Measurements from ENCODE around the gene TMEM115.
A peak's percentile ranks its signal among the peaks of the same experiment; 100 is the strongest.

Gene TMEM115

GRCh38 chr3:50372349-50372748 is 13.0 kb upstream of the TMEM115 start:
- no peak for DNase-seq (ENCODE audit: low read depth in 1 of 2, low spot score in 1 of 2)
- H3K27me3 ChIP-seq (ENCODE audit: insufficient read depth, poor library complexity, severe bottlenecking), result peaks cover 2% of the 10 kb centered on the region
- H3K27ac ChIP-seq (replicated peaks), result no peak overlapping the region
- TF ChIP-seq GABPA (IDR thresholded peaks at IDR 0.05; ENCODE audit: low read depth) (no peak), POLR2AphosphoS5 (IDR thresholded peaks at IDR 0.05; ENCODE audit: low read depth) (no peak), REST (IDR thresholded peaks at IDR 0.05; ENCODE audit: insufficient replicate concordance, low read depth) (no peak), SPI1 (IDR thresholded peaks at IDR 0.05; ENCODE audit: borderline replicate concordance, low read depth) (no peak)
- TF ChIP-seq, protein P1, sequence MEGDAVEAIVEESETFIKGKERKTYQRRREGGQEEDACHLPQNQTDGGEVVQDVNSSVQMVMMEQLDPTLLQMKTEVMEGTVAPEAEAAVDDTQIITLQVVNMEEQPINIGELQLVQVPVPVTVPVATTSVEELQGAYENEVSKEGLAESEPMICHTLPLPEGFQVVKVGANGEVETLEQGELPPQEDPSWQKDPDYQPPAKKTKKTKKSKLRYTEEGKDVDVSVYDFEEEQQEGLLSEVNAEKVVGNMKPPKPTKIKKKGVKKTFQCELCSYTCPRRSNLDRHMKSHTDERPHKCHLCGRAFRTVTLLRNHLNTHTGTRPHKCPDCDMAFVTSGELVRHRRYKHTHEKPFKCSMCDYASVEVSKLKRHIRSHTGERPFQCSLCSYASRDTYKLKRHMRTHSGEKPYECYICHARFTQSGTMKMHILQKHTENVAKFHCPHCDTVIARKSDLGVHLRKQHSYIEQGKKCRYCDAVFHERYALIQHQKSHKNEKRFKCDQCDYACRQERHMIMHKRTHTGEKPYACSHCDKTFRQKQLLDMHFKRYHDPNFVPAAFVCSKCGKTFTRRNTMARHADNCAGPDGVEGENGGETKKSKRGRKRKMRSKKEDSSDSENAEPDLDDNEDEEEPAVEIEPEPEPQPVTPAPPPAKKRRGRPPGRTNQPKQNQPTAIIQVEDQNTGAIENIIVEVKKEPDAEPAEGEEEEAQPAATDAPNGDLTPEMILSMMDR (IDR thresholded peaks at IDR 0.05; ENCODE audit: insufficient read depth, low read length), result no peak
- H3K4me3 ChIP-seq (replicated peaks; ENCODE audit: insufficient read depth, low read length), result no peak overlapping the region

- no peak for DNase-seq (ENCODE audit: low read depth in 1 of 2, low spot score in 1 of 2)
- TF ChIP-seq REST (IDR thresholded peaks at IDR 0.05; ENCODE audit: insufficient replicate concordance, low read depth) (no peak), GABPA (IDR thresholded peaks at IDR 0.05; ENCODE audit: low read depth) (no peak)
- no peak overlapping the region for H3K4me3 ChIP-seq (replicated peaks; ENCODE audit: insufficient read depth, low read length)
- H3K27ac ChIP-seq (replicated peaks), result no peak overlapping the region
- peaks cover 2% of the 10 kb centered on the region for H3K27me3 ChIP-seq (ENCODE audit: insufficient read depth, poor library complexity, severe bottlenecking)
These were observed 11.9 kb upstream of the TMEM115 start for GRCh38 chr3:50371133-50371685.

GRCh38 chr3:50370594-50370993 is 11.3 kb upstream of the TMEM115 start:
- no peak overlapping the region for H3K27ac ChIP-seq (replicated peaks)
- H3K4me3 ChIP-seq (replicated peaks; ENCODE audit: insufficient read depth, low read length), result no peak overlapping the region
- DNase-seq (ENCODE audit: low read depth in 1 of 2, low spot score in 1 of 2), result peak in 1 of 2 experiments; percentile 36

DNA sequence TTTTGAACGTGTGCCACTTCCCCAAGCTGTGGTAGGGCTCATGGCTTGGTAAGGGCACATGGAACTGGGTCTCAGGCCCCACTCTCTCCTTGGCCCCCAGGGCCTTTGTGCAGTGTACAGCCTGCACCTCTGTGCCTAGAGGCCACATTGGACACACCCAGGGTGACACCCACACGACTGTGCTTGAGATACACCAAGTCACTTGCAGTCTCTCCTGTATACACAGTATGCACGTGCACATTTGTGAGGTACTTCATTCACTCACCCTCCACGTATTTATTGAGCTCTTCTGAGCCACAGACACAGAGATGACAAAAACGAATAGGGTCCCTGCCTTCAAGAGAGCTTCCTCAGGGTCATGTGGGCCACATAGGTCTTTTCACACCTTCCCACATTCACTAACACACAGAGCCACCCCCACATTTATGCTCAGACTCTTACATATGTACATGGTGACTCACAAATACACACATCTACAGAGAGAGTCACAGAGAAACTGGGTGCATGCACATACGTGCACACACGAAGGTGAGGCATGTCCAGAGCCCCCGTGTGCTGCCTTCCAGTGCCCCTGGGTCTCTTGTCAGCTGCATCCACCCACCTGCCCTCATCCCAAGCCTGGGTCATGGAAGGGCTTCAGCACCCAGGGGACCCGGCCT is 9.8 kb upstream of the TMEM115 start:
- no peak for DNase-seq (ENCODE audit: low read depth in 1 of 2, low spot score in 1 of 2)
- Histone ChIP-seq H3K27me3 (ENCODE audit: insufficient read depth, poor library complexity, severe bottlenecking) (peaks cover 4% of the 10 kb centered on the region), H3K4me3 (replicated peaks; ENCODE audit: insufficient read depth, low read length) (no peak overlapping the region), H3K27ac (replicated peaks) (no peak overlapping the region)
- TF ChIP-seq, protein P1 (IDR thresholded peaks at IDR 0.05; ENCODE audit: insufficient read depth, low read length), result no peak

More at GRCh38 chr3:50370594-50370993, 11.3 kb upstream of the TMEM115 start:
- H3K27me3 ChIP-seq (ENCODE audit: insufficient read depth, poor library complexity, severe bottlenecking), result peaks cover 2% of the 10 kb centered on the region
- TF ChIP-seq, protein P1 (IDR thresholded peaks at IDR 0.05; ENCODE audit: insufficient read depth, low read length), result peak; percentile 15
- TF ChIP-seq POLR2AphosphoS5 (IDR thresholded peaks at IDR 0.05; ENCODE audit: low read depth) (no peak), SPI1 (IDR thresholded peaks at IDR 0.05; ENCODE audit: borderline replicate concordance, low read depth) (no peak), GABPA (IDR thresholded peaks at IDR 0.05; ENCODE audit: low read depth) (no peak)

Data from HL-60 (cell line).